Trophoblast cell (in vitro differentiated cells and primary cell): ENCODE measurements around the gene TLL2.

Source experiments
- DNase-seq, 2 donors: peaks; one replicate each; pipeline ENCODE4 v3.0.0-alpha.2; 2016
- H2AFZ ChIP-seq: 2 replicates; pipeline ENCODE4 v1.6.1; 2013; ENCODE audit warnings: low read length, moderate library complexity, mild to moderate bottlenecking; ENCODE audit not compliant: insufficient read depth, poor library complexity
- H2AK5ac ChIP-seq: 2 replicates; pipeline ENCODE4 v1.6.1; 2013; ENCODE audit warnings: mild to moderate bottlenecking, low read length
- H2BK120ac ChIP-seq: 2 replicates; pipeline ENCODE4 v1.6.1; 2013; ENCODE audit warnings: low read length, mild to moderate bottlenecking, moderate library complexity; ENCODE audit not compliant: insufficient read depth, poor library complexity
- H2BK12ac ChIP-seq: 2 replicates; pipeline ENCODE4 v1.6.1; 2013; ENCODE audit warnings: mild to moderate bottlenecking, low read length, moderate library complexity
- H2BK5ac ChIP-seq: 2 replicates; pipeline ENCODE4 v1.6.1; 2013; ENCODE audit warnings: low read length, low read depth, moderate library complexity, mild to moderate bottlenecking; ENCODE audit not compliant: poor library complexity
- H3K14ac ChIP-seq: 2 replicates; pipeline ENCODE4 v1.6.1; 2013; ENCODE audit warnings: mild to moderate bottlenecking, low read length
- H3K18ac ChIP-seq: 2 replicates; pipeline ENCODE4 v1.6.1; 2013; ENCODE audit warnings: mild to moderate bottlenecking, low read length
- H3K23ac ChIP-seq: 2 replicates; pipeline ENCODE4 v1.6.1; 2013; ENCODE audit warnings: low read length
- H3K27ac ChIP-seq: 2 replicates; pipeline ENCODE4 v1.5.1; 2013; ENCODE audit warnings: low read depth, mild to moderate bottlenecking, inconsistent platforms, low read length, moderate library complexity
- H3K27me3 ChIP-seq: 2 replicates; pipeline ENCODE4 v1.6.1; 2013; ENCODE audit warnings: inconsistent platforms, mild to moderate bottlenecking, low read length, moderate library complexity; ENCODE audit not compliant: insufficient read depth
- H3K36me3 ChIP-seq, 2 experiments: 1 replicate in 1 of 2; 2 replicates in 1 of 2; pipeline ENCODE4 v1.6.1; 2013; ENCODE audit warnings: low read length in 2 of 2, mild to moderate bottlenecking in 2 of 2, moderate library complexity in 1 of 2; ENCODE audit not compliant: insufficient read depth in 2 of 2, control insufficient read depth in 1 of 2
- H3K4ac ChIP-seq: 2 replicates; pipeline ENCODE4 v1.6.1; 2013; ENCODE audit warnings: low read depth, mild to moderate bottlenecking, low read length, moderate library complexity
- H3K4me1 ChIP-seq, 2 experiments: 1 replicate in 1 of 2; 2 replicates in 1 of 2; pipeline ENCODE4 v1.6.1; 2013; ENCODE audit warnings: low read length in 2 of 2, mild to moderate bottlenecking in 2 of 2, moderate library complexity in 1 of 2; ENCODE audit not compliant: insufficient read depth in 2 of 2, control insufficient read depth in 1 of 2
- H3K4me2 ChIP-seq: 2 replicates; pipeline ENCODE4 v1.6.1; 2013; ENCODE audit warnings: inconsistent platforms, mild to moderate bottlenecking, low read length, moderate library complexity
- H3K4me3 ChIP-seq: 2 replicates; pipeline ENCODE4 v1.5.1; 2013; ENCODE audit warnings: mild to moderate bottlenecking, low read depth, low read length, inconsistent platforms
- H3K79me1 ChIP-seq: one replicate; pipeline ENCODE4 v1.6.1; 2013; ENCODE audit warnings: low read length
- H3K79me2 ChIP-seq: 2 replicates; pipeline ENCODE4 v1.6.1; 2013; ENCODE audit warnings: low read length, mild to moderate bottlenecking; ENCODE audit not compliant: control insufficient read depth, insufficient read depth, poor library complexity
- H3K9ac ChIP-seq: 2 replicates; pipeline ENCODE4 v1.6.1; 2013; ENCODE audit warnings: mild to moderate bottlenecking, low read length
- H3K9me3 ChIP-seq: 2 replicates; pipeline ENCODE4 v1.6.1; 2013; ENCODE audit warnings: low read depth, mild to moderate bottlenecking, control low read depth, inconsistent platforms, low read length; ENCODE audit not compliant: insufficient read depth
- H4K12ac ChIP-seq: 2 replicates; pipeline ENCODE4 v1.6.1; 2013; ENCODE audit warnings: low read depth, mild to moderate bottlenecking, low read length, moderate library complexity
- H4K8ac ChIP-seq: 2 replicates; pipeline ENCODE4 v1.6.1; 2013; ENCODE audit warnings: low read depth, mild to moderate bottlenecking, low read length, moderate library complexity
- H4K91ac ChIP-seq: one replicate; pipeline ENCODE4 v1.6.1; 2013; ENCODE audit warnings: low read depth, mild to moderate bottlenecking, low read length, moderate library complexity
- WGBS: extraction: QIAGEN DNeasy Blood & Tissue Kit; methylation state at CpG from one replicate; pipeline ENCODE4 v1.1.7; 2013; ENCODE audit warnings: missing lambda C conversion rate; ENCODE audit not compliant: insufficient read length, insufficient coverage; ENCODE audit errors: extremely low coverage; 5-methylcytosine and 5-hydroxymethylcytosine counted together

The TLL2 gene

DNA sequence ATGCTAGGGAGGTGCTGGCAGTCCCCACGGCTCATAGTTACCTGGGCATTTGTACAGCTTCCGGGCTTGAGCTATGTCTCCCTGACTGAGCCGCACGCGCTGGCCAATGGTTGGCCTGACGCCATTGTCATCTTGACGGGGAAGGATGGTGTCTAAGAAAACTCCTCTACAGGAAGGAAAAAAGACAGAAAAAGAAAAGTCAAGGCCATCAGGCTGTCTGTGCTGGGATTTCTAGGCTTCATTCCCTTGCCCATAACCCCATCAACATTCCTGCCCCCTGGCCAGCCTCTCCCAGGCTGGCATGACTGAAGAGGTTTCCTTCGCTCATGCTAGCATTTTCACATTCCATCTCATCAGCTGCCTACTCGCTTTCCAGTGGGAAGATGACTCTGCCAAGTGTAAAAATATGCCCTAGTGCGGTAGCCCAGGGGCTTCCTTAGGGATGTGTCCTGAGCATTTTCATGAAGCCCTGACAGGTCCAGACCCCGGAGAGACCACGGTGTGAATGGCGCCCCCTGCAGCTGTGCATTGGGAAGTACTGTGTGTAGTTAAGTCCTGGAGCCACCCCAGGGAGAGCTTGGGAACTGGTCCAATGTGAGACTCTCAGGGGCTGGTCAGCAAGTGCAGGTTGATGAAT is 100.5 kb downstream of the TLL2 start:
- Histone ChIP-seq H2BK12ac (no peak overlapping the region), H3K18ac (no peak overlapping the region), H3K9ac (no peak overlapping the region), H4K8ac (no peak overlapping the region), H3K36me3 (no peaks in the 10 kb centered on the region), H3K4me3 (no peak overlapping the region), H4K12ac (no peak overlapping the region), H2BK120ac (no peak overlapping the region), H3K27me3 (no peaks in the 10 kb centered on the region), H3K79me1 (no peaks in the 10 kb centered on the region), H3K79me2 (no peaks in the 10 kb centered on the region), H4K91ac (no peak overlapping the region), H3K27ac (no peak overlapping the region), H2AFZ (no peak overlapping the region), H3K4ac (no peak overlapping the region), H3K9me3 (no peaks in the 10 kb centered on the region), H2AK5ac (no peak overlapping the region), H3K14ac (no peak overlapping the region), H3K4me1 (peaks cover 5 to 6% of the 10 kb centered on the region in 2 experiments), H3K23ac (no peak overlapping the region), H3K4me2 (no peak overlapping the region), H2BK5ac (no peak overlapping the region)
- no peak for DNase-seq
- no CpG with 5 or more reads among the region's 13 CpGs for WGBS

DNA sequence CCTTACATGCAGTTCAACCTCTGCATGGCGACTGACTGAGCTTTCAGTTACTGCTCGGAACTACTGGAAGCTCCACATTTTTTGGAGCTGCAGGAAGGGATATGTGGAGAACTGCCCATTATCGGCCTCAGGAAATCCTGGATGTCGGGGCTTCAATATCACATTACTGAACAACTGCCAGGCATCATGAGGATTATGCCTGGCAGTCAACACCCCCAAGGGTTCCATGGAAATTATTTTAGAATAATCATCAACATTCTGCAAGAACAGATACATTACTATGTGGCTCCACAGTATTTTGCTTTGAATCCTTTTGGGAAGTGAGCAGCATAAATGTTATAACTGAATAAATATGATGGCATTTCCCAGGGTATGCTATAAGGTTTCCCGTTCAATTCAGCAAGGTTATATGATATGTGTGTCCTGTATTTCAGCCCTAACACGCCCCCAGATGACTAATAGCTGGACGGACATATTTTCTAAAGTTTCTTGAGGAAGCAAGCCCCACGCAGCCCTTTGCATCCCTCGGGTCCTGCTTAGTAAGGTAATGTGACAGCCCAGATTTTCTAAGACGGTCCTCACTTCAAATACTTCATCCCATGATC is 101.9 kb downstream of the TLL2 start:
- Histone ChIP-seq H3K79me1 (no peaks in the 10 kb centered on the region), H4K8ac (no peak overlapping the region), H3K4me3 (no peak overlapping the region), H2AK5ac (no peak overlapping the region), H2BK5ac (no peak overlapping the region), H2BK12ac (no peak overlapping the region), H4K91ac (no peak overlapping the region), H3K4me2 (no peak overlapping the region), H3K79me2 (no peaks in the 10 kb centered on the region), H3K14ac (no peak overlapping the region), H2BK120ac (no peak overlapping the region), H3K9ac (no peak overlapping the region), H3K4me1 (peaks cover 5 to 6% of the 10 kb centered on the region in 2 experiments), H3K4ac (no peak overlapping the region), H3K27me3 (no peaks in the 10 kb centered on the region), H3K18ac (no peak overlapping the region), H3K23ac (no peak overlapping the region), H3K27ac (no peak overlapping the region), H4K12ac (no peak overlapping the region), H2AFZ (no peak overlapping the region), H3K36me3 (no peaks in the 10 kb centered on the region), H3K9me3 (peaks cover 2% of the 10 kb centered on the region)
- no peak for DNase-seq
- no CpG with 5 or more reads among the region's 10 CpGs for WGBS

DNA sequence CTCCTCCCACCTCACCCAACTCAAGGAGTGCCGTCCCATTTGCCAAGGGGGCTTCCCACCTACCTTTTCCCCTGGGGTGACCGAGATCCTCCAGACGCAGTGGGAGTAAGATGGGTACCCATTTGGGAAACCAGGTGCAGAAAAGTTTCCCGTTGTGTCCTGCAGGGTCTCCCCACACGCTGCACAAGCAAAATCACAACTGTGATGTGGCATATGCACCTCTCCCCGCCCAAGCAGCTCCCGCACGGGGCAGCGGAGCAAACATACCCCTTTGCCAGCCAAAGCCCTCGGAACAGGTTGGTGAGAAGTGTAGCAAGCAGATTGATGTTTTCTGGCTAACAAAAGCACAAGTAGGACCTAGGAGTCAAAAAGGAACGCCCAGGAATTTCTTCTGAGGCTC is 103.4 kb downstream of the TLL2 start:
- no peaks in the 10 kb centered on the region for H3K79me2 ChIP-seq
- H3K23ac ChIP-seq, result no peak overlapping the region
- H3K27me3 ChIP-seq, result no peaks in the 10 kb centered on the region
- H4K91ac ChIP-seq, result no peak overlapping the region
- no peak overlapping the region for H3K4me3 ChIP-seq
- no peaks in the 10 kb centered on the region for H3K79me1 ChIP-seq
- no peak overlapping the region for H3K27ac ChIP-seq
- H2BK5ac ChIP-seq, result no peak overlapping the region
- no CpG with 5 or more reads among the region's 11 CpGs for WGBS
- H2AFZ ChIP-seq, result no peak overlapping the region
- H3K4ac ChIP-seq, result no peak overlapping the region
- H2AK5ac ChIP-seq, result no peak overlapping the region
- H4K8ac ChIP-seq, result no peak overlapping the region
- no peak overlapping the region for H2BK12ac ChIP-seq
- no peak for DNase-seq
- no peak overlapping the region for H2BK120ac ChIP-seq
- H3K9me3 ChIP-seq, result peaks cover 2% of the 10 kb centered on the region
- H3K9ac ChIP-seq, result no peak overlapping the region
- no peak overlapping the region for H3K18ac ChIP-seq
- H3K4me1 ChIP-seq, result no peaks in the 10 kb centered on the region
- no peak overlapping the region for H3K14ac ChIP-seq
- no peak overlapping the region for H3K4me2 ChIP-seq
- H3K36me3 ChIP-seq, result no peaks in the 10 kb centered on the region
- H4K12ac ChIP-seq, result no peak overlapping the region

DNA sequence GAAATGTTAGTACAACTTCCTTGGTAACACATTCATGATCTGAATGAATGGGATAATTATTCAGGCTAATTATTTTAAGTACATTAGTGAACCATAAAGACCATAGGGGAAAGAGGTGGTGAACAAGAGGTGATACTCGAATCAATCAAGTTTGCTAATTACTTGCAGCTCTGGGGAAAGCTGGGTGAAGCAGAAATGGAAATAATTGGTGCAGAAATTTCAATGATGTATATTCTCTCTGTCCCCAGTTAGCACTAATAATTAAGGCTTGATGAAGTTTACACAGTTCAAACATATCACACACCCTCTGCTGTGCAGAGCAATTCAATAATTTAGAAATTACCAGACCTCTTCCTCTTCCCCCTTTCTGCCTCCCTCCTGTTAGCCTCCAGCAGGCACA is 105.5 kb downstream of the TLL2 start:
- no peak for DNase-seq
- no CpG with 5 or more reads among the region's 1 CpG for WGBS

More for the DNA sequence above, 105.5 kb downstream of the TLL2 start:
- no peaks in the 10 kb centered on the region for H3K4me1 ChIP-seq
- H3K14ac ChIP-seq, result no peak overlapping the region
- H3K79me2 ChIP-seq, result no peaks in the 10 kb centered on the region
- H3K36me3 ChIP-seq, result no peaks in the 10 kb centered on the region
- H3K9me3 ChIP-seq, result peaks cover 2% of the 10 kb centered on the region
- no peak overlapping the region for H2AFZ ChIP-seq
- no peak overlapping the region for H4K12ac ChIP-seq
- H4K91ac ChIP-seq, result no peak overlapping the region
- H2AK5ac ChIP-seq, result no peak overlapping the region
- H3K27ac ChIP-seq, result no peak overlapping the region
- no peak overlapping the region for H2BK12ac ChIP-seq
- no peak overlapping the region for H3K4ac ChIP-seq
- H3K27me3 ChIP-seq, result no peaks in the 10 kb centered on the region
- no peak overlapping the region for H3K4me3 ChIP-seq
- no peak overlapping the region for H2BK5ac ChIP-seq
- H3K4me2 ChIP-seq, result no peak overlapping the region
- H4K8ac ChIP-seq, result no peak overlapping the region
- no peak overlapping the region for H2BK120ac ChIP-seq
- H3K9ac ChIP-seq, result no peak overlapping the region
- H3K18ac ChIP-seq, result no peak overlapping the region
- no peak overlapping the region for H3K23ac ChIP-seq
- no peaks in the 10 kb centered on the region for H3K79me1 ChIP-seq
